NOMO-1 (cell line): ENCODE measurements around the gene SLC38A2.

Source experiments
- DNase-seq, 2 experiments: peaks; one replicate each; lab custom pipeline; 2025; ENCODE audit not compliant: unreplicated experiment in 2 of 2; lab: John Stamatoyannopoulos, UW

Gene SLC38A2

DNA sequence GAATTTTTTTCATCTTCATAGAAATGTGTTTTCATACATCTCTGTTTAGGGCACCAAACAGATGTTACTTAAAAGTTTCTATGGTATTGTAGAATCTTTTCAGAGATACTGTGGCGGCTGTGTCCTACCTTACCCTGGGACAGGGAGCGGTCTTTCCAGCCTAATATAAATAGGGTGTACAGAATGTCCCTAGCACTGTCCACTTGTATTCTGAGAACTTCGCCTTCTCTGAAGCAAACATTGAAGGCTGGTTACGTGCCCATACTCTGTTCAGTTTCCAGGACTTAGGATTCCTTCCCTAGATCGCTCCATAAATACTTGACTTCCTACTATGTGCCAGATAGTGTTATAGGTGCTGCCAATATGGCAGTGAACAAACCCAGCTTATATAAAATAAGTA lies 24.3 kb upstream of the SLC38A2 start:
- no peak for DNase-seq

DNA sequence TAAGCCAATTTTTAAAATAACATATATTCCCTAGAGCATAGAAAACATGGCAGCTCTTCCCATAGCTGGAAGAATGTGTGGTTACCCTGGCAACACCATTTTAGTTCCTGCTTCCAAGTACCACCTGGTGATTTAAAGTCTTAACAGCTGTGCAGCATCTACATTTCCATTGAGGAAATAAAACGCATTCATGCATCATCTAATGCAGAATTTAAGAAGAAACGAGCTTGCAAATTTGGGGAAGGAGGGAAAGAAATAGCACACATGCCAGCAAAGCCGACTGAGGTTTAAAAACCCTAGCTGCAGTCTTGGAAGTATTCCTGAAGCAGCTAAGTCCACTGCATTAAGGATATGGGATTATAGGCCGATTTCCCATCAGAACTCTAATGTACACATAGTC lies 22.8 kb upstream of the SLC38A2 start:
- DNase-seq, result no peak

DNA sequence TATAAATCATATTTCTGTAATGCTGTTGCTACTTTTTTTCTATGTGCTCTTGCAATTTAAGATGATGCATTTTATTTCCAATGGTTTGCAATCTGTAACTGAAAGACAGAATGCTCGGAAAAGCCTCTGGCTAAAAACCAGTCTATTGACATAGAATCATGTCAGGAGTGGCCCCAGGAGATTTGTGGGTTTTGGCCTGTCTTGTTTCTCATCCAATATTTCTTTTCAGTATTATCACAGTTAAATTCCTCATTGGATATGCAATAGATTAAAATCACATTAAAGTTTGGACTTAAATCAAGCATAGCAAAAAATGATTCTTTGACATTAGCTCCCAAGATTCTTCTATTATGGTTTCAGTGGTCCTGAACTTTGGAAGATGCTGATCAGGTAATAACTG lies 19.1 kb upstream of the SLC38A2 start:
- DNase-seq, result no peak

DNA sequence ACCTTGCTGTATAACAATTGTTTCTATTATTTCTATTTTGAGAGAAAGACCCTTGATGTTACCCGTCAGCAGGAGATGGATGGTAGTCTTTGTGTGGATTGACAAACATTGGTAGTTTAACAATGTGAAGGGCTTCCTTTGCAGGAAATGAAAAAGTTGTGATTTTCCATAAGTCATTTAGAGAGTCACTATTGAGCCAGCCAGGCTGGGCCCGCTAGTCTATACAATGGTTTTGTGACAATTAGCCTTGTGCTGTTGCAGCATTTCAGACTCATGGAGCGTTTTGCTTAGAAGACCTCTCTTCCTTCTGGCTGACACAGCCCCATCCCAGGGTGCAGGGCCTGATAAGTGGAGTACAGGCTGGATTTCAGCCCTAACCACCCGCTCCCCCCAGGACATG lies 18.3 kb upstream of the SLC38A2 start:
- no peak for DNase-seq

DNA sequence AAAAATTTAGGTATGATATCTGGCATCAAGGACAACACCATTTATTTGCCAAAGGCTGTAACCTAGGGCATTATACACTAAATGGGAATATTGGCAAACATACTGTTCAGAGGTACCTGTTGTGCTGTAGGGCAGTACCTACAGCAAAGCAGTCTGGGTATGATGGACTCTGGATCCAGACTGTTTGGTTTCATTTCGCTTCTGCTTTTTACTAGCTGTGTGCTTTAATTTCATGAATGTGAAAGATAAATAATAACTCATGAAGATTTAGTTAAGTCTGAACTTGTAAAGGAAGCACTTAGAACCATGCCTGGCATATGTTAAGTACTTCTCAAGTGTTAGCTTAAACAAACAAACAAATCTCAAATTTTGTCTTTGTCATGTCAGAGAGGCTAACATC lies 17.7 kb upstream of the SLC38A2 start:
- DNase-seq, result peak in 1 of 2 experiments; percentile 6

DNA sequence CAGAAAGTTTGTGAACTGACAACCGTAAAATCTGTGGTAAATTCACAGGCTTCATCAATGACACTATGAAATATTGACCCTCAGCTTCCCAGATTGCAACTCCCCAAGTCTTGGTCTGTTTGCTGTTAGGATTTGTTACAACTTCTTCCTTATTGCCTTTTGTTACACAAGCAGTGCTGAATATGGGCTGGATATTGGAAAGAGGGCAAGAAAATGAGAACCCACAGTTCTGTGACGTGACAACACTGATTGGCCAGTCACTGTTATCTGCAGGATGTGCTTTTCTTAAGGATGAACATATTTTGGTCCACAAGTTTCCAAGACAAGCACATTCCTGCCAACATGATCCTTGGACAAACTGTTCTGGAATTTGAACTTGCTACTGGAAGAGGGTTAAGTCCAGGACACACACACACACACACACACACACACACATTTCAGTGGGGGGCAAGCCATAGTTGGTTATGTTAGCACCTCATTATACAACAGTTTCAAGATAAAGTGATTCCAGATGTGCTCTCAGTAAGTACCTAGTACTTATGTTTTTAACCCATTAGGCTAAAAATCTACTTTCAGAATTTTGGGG lies 16.6 kb upstream of the SLC38A2 start:
- no peak for DNase-seq

DNA sequence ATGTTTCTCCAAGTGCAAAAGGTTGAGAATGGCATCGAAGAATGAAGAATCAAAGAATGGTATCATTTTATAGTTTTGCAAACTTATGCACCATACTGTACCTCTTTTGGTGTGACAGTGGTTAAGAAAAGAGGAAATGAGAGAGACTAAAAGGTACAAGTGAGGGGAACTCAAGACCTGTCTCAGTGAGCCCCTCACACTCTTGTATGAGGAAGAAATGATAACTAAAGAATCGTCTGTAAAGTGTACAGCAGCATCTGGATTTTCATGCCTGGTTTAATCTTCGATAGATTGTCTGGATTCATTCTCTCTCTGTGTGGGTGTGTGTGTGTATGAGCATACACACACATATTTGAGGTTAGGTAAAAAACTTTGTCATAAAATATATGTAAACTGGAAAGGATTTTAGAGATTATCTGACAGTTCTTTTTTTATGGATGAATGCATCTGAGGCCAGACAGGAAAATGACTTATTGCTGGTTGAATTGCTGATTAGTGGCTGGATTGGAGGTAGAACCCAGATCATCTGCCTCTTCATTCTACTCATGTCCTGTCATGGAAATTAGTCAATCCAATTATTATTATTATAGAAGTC lies 16.0 kb upstream of the SLC38A2 start:
- peak; percentile 16 to 79 for DNase-seq

DNA sequence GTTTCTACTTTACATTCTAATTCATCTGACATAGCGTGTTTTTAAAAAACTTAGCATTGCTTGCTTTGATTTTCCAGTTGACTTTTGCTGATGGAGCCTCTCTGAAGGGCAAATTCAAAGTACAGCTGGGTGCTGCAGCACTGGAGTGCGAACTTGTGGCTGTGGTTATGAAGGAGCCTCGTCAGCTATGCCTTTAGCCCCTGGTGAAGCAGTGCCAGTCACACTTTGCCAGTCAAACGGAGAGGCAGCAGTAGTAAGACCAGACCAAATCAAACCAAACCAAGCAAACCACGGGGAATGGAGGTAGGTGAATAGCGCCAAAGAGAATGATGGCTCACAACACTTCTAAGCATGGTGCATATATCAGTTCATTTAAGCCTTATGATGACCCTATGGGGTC lies 15.1 kb upstream of the SLC38A2 start:
- no peak for DNase-seq

DNA sequence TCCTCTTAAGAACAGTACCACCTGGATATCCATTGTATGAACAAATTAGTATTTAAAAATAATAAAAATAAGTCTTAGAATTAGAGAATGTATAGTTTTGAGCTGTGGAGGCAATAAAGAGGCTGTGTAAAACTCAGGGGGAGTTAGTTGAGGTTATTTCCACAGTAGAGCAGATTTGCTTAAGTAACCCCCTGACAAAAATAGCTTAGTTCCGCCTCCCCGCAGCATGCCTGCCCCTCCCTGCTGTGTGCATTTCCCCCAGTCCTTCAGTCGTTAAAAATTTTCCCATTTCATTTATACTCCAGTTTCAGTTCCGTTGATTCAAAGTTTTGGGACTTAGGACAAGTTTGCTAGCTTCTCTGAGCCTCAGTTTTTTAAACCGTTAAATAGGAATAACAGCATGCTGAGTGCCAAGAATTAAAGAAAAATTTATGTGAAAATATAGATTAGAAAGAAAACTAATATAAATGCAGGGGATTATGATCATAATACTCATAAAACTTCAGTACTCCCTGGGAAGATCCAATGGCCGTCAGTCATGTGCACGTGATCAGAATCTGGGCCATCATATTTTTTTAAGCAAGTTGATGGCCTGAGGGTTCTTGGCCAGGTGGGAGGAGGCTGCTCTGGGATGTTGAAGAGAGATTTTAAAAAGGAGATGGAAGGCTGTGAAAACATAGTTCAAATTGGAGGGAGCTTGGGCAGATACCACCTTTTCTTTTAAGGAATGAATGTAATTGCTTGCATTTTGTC lies 14.5 kb upstream of the SLC38A2 start:
- DNase-seq, result peak; percentile 79 to 83

DNA sequence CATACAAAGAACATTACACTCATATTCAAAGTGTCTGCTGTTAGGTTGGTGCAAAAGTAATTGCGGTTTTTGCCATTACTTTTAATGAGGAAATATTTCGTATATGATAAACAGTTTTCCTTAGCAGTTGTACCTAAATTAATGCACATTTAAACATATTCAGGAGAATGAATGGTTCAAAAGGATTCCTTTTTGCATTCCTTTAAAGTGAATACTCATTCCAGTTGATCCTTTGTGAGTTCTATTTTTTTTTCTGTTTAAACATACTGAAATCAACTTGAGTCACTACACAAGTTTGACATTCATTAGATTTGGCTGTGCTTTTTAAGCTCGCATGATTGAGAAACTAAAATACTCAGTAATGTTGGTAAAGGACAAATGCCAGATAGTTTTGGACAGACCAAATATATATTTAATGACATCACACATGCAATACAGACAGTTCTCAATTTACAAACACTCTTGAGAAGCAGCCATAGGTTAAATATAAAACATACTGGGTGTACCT lies 13.8 kb upstream of the SLC38A2 start:
- DNase-seq, result peak in 1 of 2 experiments; percentile 64

DNA sequence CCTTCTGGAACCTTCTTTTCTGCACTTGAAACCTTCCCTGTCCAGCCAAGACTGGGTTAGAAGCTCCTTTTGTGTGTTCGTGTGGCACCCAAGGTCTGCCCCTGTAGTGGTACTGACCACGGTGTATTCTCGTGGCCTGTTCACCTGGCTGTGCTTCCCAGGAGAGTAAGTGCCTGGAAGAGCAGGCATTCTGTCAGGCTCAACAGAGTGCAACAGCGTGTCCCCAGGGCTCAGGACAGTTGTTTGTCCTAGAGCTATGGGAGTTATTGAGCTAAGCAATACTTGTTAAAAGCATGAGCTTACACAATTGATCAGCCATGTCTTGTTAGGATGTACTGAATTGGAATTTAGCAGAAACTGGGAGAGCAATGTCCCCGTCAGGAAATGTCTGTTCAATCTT lies 12.9 kb upstream of the SLC38A2 start:
- no peak for DNase-seq

DNA sequence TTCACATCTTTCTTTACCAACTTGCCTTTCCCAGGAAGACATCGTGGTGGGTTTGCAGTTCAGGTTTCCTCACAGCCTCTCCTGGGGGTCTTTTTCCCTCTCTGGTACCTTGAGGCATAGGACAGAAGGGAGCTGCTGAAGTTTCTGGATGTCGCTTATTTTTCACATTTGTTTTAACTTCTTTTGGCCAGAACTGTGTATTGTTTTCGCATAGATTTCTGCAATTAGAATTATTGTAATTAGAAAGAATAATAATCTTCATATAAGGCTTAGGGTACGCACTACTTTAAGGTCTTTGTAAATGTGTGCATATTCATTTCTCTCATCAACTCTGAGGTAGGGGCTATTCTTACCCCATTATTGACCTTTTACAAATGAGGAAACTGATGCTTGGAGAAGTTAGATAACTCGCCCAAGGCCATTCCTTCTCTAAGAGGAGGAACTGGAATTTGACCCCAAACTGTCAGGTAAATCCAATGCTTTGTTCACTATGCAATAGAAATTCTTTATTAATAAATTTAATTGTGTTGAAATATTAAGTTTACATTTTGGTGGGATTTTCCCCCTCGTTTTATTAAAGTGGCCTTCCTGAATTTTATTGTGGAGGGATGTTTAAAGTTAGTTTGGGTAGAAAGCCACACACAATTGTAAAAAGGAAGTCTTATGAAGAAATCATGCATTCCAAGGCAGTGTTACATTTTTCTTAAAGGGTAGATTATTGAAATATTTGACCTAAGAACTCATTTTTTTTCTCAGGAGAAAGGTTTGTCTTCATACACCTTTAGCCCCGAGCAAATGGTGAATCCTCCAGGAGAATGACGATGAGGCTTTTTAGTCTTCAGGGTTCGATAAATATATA lies 12.1 kb upstream of the SLC38A2 start:
- DNase-seq, result no peak

DNA sequence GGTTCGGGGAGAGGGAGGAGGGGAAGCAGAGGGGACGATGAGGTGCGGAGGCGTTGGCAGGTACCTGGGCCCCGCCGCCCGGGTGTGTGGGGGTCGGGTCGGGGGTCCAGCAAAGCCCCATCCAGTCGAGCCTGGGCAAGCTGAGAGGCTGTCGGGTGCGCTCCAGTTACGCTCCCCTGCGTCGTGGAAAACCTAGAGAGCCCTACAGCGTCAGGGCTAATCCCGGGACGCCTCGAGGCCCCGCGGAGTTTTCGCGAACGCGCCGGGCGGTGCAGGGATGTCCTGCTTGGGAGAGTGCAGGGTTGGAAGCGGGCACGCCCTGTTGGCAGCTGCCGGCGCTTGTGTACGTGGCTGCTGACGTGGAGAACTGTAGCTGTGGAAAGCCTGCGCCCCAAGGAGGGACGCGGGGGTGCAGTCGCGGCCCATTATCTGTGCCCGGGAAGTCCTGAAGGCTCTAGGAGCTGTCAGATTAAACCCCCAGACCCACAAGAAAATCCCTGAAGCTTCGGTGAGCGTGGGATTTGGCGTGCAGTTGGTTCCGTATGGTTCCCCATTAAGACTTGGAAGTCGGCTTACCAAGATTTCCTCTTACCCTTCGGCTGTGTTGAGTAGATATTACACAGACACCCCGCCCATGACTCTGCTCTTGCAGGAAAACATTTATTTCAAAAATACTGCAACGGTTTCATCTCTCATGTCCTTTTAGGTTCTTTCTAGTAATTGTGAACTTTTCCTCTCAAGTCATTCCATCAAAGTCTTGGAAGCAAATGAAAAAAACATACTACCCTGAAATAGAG lies 11.3 kb upstream of the SLC38A2 start:
- peak; percentile 66 to 74 for DNase-seq

DNA sequence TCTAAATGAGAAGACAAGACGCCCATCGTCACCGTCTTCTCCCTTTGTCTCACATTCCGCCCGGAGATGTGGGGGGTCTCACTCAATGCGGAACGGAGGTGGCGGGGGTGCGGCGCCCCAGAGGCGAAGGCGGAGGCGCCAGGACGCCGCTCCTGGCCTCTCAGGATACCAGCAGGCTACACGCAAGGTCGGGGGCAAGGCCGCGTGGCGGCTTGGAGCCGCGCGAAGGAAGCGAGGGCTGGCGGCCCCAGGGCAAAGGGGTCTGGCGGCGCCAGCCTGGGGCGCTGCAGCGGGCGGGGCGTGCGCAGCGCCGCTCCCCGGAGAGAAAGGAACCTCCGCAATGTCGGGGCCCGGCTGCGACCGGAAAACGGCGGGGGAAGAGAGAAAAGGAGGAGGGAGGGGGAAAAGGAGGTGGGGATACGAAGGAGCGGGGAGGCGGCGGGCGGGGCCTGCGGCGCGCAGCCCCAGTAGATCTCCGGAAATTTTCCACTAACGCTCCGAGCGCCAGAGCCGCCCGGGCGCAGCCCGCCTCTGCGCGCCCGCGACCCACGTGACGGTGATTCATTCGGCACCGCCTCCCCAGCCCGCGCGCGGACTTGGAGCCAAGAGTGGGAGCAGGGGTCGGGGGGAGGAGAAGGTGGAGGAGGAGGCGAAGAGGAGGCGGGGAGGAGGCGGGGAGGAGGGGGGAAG lies 10.5 kb upstream of the SLC38A2 start:
- peak; percentile 94 to 98 for DNase-seq

DNA sequence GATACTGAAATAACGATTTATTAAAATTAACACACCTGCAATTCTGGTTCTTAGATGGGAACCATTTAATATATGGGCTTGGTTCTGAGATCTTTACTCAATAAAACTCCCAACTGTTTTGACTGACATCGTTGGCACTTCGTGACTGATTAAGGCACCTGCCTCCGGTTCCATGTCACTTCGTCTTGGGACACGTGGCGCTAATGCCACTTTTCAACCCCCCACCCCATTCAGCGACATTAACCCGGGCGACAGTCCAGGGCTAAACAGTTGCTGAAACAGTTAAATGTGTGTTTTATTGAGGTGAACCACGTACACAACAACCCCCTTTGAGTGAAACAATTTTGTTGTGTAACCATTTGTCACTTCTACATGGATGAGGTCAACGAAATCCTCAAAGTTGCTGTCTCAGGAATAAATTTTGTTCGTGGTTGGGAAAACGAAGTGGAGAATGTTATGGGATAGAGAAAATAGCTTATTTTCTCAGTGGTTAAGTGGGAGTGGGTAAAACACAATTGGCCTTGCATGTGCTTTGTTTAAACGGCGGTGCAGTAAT lies 9.9 kb upstream of the SLC38A2 start:
- DNase-seq, result no peak

DNA sequence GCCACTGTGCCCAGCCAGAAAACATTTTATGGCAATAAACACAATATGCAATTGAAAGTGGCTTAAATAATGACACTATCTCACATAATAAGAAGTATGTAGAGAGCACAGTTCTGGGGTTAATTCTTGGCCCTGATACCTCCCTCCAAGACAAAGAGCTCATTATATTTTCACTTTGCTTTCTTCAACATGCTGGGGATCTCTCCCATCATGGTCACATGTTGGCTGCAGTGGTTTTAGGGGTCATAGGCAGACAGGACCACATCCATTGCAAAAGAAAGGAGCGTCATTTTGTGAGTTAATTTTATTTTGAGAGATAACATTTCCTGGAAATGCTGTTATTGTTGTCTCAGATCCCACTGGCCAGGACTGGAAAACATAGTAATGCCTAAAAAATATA lies 8.3 kb upstream of the SLC38A2 start:
- no peak for DNase-seq

DNA sequence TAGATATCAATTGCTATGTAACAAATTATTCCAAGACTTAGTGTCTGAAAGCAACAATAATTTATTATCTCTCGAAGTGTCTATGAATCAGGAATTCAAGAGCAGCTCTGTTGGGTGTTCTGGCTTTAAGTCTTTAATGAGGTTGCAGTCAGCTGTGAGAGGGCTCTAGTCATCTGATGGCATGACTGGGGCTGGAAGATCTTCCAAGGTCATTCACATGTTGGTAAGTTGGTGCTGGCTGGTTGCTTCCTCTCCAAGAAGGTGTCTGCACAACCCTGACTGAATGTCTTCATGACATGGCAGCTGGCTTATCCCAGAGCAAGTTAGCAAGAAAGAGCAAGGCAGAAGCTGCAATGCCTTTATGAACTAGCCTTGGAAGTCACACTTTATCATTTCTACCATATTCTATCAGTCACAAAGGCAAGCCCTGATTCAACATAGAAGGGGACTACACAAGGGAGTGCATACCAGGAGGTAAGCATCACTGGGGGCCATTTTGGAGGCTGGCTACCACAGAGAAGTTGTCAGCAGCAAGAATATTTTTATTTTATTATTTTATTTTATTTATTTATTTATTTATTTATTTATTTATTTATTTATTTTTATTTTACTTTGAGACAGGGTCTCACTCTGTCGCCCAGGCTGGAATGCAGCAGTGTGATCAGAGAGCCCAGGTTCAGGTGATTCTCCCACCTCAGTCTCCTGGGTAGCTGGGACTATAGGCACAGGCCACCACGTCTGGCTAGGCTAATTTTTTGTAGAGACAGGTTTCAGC lies 7.6 kb upstream of the SLC38A2 start:
- no peak for DNase-seq

DNA sequence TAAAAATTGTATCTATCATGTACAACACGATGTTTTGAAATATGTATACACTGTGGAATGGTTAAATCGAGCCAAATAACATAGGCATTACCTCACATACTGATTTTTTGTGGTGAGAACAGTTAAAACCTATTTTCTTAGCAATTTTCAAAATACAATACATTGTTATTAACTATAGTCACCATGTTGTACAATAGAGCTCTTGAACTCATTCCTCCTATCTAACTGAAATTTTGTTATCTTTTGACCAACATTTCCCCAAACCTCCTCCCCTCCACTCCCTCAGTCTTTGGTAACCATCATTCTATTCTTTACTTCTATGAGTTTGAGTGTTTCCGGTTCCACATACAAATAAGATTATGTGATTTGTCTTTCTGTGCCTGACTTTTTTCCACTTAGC lies 6.8 kb upstream of the SLC38A2 start:
- DNase-seq, result no peak

DNA sequence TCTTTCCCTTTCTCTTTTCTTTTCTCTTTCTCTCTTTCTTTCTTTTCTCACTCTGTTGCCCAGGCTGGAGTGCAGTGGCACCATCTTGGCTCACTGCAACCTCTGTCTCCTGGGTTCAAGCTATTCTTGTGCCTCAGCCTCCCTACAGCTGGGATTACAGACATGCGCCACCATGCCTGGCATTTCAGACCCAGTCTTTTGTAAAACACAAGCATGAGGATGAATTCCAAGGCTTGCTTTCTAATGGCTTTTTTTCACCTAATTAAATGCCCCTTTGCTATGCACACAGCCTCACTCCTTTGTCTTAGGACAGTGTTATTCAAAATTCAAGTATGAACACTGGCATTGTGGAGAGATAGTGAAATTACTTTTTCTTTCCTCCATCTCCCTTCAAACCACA lies 6.0 kb upstream of the SLC38A2 start:
- no peak for DNase-seq
